ENCODE measurements around the gene MRM1. TPM values are rescaled to one million over a fixed set of nuclear protein-coding genes. Genes with fewer than 3 reads are reported as not detected.

The MRM1 gene
- total and polyA plus RNA-seq, 9 of the 15 experiments (the other 6 are each of a cell fraction or from before 2014, with no cell fraction given) = 0.61 to 28.4 (median 21.5) TPM

DNA sequence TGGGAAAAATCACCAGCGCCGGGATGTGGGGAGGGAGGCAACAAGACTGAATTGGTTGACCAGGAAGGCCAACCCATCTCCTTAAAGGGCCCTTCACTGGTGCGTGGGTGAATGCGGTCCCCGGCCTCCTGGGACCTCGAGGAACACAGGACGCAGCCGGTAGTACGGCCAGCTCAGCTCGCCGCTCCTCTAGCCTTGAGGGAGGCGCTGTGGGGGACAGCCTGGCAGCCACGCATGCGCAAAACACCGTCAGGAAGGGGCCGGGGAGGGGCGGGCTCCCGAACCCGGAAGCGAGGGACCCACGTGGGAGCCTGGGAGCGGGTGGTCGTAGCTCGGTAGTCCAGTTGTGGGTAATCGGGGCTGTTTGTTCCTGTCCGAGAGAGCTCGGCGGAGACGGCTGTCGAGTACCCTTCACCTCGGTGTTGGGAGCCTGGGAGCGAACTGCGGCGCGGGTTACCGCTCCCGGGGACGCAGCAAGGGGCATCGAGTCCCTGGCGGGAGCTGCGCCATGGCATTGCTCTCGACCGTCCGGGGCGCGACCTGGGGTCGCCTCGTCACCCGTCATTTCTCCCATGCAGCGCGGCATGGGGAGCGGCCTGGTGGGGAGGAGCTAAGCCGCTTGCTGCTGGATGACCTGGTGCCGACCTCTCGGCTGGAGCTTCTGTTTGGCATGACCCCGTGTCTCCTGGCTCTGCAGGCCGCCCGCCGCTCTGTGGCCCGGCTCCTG is at the start of gene MRM1 (continued):
- TF ChIP-seq, protein P1, sequence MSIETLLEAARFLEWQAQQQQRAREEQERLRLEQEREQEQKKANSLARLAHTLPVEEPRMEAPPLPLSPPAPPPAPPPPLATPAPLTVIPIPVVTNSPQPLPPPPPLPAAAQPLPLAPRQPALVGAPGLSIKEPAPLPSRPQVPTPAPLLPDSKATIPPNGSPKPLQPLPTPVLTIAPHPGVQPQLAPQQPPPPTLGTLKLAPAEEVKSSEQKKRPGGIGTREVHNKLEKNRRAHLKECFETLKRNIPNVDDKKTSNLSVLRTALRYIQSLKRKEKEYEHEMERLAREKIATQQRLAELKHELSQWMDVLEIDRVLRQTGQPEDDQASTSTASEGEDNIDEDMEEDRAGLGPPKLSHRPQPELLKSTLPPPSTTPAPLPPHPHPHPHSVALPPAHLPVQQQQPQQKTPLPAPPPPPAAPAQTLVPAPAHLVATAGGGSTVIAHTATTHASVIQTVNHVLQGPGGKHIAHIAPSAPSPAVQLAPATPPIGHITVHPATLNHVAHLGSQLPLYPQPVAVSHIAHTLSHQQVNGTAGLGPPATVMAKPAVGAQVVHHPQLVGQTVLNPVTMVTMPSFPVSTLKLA (conservative IDR thresholded peaks at IDR 0.05) = peak; percentile 95 to 97
- TF ChIP-seq SRSF1 (IDR thresholded peaks at IDR 0.05; ENCODE audit: low read depth, low read length) (no peak), ZFX (CRISPR knock-in tag; IDR thresholded peaks at IDR 0.05) (0 out of 2 replicates have a peak, but pooled peaks have one; percentile 54), KLF10 (CRISPR knock-in tag; IDR thresholded peaks at IDR 0.05) (no peak), NEUROD1 (IDR thresholded peaks at IDR 0.05; ENCODE audit: borderline replicate concordance, low read depth, low read length, partially characterized antibody) (peak; percentile 68), ZC3H4 (CRISPR knock-in tag; IDR thresholded peaks at IDR 0.05; ENCODE audit: borderline replicate concordance) (no peak), ZNF436 (CRISPR knock-in tag; IDR thresholded peaks at IDR 0.05) (no peak), TCF3 (CRISPR knock-in tag; IDR thresholded peaks at IDR 0.05) (no peak)
- TF ChIP-seq, protein P2, sequence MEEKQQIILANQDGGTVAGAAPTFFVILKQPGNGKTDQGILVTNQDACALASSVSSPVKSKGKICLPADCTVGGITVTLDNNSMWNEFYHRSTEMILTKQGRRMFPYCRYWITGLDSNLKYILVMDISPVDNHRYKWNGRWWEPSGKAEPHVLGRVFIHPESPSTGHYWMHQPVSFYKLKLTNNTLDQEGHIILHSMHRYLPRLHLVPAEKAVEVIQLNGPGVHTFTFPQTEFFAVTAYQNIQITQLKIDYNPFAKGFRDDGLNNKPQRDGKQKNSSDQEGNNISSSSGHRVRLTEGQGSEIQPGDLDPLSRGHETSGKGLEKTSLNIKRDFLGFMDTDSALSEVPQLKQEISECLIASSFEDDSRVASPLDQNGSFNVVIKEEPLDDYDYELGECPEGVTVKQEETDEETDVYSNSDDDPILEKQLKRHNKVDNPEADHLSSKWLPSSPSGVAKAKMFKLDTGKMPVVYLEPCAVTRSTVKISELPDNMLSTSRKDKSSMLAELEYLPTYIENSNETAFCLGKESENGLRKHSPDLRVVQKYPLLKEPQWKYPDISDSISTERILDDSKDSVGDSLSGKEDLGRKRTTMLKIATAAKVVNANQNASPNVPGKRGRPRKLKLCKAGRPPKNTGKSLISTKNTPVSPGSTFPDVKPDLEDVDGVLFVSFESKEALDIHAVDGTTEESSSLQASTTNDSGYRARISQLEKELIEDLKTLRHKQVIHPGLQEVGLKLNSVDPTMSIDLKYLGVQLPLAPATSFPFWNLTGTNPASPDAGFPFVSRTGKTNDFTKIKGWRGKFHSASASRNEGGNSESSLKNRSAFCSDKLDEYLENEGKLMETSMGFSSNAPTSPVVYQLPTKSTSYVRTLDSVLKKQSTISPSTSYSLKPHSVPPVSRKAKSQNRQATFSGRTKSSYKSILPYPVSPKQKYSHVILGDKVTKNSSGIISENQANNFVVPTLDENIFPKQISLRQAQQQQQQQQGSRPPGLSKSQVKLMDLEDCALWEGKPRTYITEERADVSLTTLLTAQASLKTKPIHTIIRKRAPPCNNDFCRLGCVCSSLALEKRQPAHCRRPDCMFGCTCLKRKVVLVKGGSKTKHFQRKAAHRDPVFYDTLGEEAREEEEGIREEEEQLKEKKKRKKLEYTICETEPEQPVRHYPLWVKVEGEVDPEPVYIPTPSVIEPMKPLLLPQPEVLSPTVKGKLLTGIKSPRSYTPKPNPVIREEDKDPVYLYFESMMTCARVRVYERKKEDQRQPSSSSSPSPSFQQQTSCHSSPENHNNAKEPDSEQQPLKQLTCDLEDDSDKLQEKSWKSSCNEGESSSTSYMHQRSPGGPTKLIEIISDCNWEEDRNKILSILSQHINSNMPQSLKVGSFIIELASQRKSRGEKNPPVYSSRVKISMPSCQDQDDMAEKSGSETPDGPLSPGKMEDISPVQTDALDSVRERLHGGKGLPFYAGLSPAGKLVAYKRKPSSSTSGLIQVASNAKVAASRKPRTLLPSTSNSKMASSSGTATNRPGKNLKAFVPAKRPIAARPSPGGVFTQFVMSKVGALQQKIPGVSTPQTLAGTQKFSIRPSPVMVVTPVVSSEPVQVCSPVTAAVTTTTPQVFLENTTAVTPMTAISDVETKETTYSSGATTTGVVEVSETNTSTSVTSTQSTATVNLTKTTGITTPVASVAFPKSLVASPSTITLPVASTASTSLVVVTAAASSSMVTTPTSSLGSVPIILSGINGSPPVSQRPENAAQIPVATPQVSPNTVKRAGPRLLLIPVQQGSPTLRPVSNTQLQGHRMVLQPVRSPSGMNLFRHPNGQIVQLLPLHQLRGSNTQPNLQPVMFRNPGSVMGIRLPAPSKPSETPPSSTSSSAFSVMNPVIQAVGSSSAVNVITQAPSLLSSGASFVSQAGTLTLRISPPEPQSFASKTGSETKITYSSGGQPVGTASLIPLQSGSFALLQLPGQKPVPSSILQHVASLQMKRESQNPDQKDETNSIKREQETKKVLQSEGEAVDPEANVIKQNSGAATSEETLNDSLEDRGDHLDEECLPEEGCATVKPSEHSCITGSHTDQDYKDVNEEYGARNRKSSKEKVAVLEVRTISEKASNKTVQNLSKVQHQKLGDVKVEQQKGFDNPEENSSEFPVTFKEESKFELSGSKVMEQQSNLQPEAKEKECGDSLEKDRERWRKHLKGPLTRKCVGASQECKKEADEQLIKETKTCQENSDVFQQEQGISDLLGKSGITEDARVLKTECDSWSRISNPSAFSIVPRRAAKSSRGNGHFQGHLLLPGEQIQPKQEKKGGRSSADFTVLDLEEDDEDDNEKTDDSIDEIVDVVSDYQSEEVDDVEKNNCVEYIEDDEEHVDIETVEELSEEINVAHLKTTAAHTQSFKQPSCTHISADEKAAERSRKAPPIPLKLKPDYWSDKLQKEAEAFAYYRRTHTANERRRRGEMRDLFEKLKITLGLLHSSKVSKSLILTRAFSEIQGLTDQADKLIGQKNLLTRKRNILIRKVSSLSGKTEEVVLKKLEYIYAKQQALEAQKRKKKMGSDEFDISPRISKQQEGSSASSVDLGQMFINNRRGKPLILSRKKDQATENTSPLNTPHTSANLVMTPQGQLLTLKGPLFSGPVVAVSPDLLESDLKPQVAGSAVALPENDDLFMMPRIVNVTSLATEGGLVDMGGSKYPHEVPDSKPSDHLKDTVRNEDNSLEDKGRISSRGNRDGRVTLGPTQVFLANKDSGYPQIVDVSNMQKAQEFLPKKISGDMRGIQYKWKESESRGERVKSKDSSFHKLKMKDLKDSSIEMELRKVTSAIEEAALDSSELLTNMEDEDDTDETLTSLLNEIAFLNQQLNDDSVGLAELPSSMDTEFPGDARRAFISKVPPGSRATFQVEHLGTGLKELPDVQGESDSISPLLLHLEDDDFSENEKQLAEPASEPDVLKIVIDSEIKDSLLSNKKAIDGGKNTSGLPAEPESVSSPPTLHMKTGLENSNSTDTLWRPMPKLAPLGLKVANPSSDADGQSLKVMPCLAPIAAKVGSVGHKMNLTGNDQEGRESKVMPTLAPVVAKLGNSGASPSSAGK (IDR thresholded peaks at IDR 0.05) = peak; percentile 55
- TF ChIP-seq, protein P3, sequence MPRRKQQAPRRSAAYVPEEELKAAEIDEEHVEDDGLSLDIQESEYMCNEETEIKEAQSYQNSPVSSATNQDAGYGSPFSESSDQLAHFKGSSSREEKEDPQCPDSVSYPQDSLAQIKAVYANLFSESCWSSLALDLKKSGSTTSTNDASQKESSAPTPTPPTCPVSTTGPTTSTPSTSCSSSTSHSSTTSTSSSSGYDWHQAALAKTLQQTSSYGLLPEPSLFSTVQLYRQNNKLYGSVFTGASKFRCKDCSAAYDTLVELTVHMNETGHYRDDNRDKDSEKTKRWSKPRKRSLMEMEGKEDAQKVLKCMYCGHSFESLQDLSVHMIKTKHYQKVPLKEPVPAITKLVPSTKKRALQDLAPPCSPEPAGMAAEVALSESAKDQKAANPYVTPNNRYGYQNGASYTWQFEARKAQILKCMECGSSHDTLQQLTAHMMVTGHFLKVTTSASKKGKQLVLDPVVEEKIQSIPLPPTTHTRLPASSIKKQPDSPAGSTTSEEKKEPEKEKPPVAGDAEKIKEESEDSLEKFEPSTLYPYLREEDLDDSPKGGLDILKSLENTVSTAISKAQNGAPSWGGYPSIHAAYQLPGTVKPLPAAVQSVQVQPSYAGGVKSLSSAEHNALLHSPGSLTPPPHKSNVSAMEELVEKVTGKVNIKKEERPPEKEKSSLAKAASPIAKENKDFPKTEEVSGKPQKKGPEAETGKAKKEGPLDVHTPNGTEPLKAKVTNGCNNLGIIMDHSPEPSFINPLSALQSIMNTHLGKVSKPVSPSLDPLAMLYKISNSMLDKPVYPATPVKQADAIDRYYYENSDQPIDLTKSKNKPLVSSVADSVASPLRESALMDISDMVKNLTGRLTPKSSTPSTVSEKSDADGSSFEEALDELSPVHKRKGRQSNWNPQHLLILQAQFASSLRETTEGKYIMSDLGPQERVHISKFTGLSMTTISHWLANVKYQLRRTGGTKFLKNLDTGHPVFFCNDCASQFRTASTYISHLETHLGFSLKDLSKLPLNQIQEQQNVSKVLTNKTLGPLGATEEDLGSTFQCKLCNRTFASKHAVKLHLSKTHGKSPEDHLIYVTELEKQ (CRISPR knock-in tag; IDR thresholded peaks at IDR 0.05) = no peak
